IPS-NIHi7 (cell line): ENCODE results near the gene DNPEP.
A peak's percentile ranks its signal among the peaks of the same experiment; 100 is the strongest.
"Not testable (repeated sequence)": the region's sequence is repeated elsewhere in the genome, so short reads cannot be mapped to it uniquely, and the experiment has no call there.

ENCODE experiments used
- DNase-seq: peaks from one replicate; pipeline ENCODE4 v3.0.0; 2012; ENCODE audit warnings: mixed read lengths; ENCODE audit errors: extremely low spot score

Gene DNPEP

GRCh38 chr2:219419331-219420197 is 31.9 kb upstream of the DNPEP start:
- no peak for DNase-seq

DNA sequence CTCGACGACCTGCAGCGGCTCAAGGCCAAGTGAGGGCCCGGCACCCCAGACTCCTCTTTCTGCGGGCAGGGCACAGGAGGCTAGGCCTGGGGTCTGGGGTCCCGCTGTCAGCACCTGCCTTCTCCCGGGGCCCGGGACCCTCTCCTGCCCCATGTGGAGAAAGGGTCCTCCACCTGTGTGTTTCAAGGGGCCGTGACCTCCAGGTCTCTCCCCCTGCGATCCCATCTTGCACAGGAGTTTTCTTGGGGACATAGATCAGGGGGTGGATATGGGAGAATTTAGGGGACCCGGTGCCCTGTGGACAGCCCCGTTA is 31.3 kb upstream of the DNPEP start:
- DNase-seq, result no peak

- no peak for DNase-seq
These were observed 30.7 kb upstream of the DNPEP start, which contains the start of gene DES for GRCh38 chr2:219418155-219419011. TSS of gene DES (plus strand) at chr2:219418377. CDS start at chr2:219418463, 86 bp downstream.

- DNase-seq, result no peak
These were observed 29.7 kb upstream of the DNPEP start for GRCh38 chr2:219417374-219417773.

- no peak for DNase-seq
These were observed 29.2 kb upstream of the DNPEP start for GRCh38 chr2:219416938-219417337.

- peak; percentile 43 for DNase-seq
These were observed 28.5 kb upstream of the DNPEP start for GRCh38 chr2:219416235-219416602.

DNA sequence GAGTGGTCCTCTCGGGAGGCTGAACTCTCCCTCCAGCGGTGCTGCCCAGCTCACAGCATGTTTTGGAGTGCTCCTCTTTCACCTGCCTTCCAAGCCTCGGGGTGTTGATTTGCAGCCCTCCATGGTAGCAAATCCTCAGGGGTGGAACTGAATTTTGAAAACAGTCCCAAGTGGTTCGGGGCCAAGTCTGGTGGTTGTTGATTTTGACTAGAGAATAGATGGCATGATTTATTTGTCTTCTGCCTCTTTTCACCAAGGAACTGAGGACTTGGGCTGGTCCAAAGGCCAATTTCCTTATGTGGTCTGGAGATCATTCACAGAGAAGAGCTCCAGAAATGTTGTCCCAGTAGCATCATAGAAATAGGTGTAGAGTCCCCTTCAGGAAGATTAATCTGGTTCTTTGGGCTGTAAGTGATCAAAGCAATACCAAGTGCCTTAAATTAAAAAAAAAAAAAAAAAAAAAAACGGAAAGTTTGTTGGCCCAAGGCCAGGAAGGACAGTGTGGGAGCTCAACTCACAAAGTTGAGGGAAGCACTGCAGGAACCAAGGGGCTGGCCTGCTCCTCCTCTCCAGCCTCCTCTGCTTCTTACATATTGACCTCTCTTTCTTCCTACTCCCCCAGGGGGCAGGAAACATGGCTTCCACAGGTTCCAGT is 28.0 kb upstream of the DNPEP start:
- no peak for DNase-seq

GRCh38 chr2:219414857-219415256 is 27.1 kb upstream of the DNPEP start:
- no peak for DNase-seq

- no peak for DNase-seq
These were observed 22.7 kb upstream of the DNPEP start for GRCh38 chr2:219410390-219410789.

GRCh38 chr2:219409619-219410018 is 21.9 kb upstream of the DNPEP start:
- DNase-seq, result no peak

- no peak for DNase-seq
These were observed 20.9 kb upstream of the DNPEP start for GRCh38 chr2:219408631-219409030.

DNA sequence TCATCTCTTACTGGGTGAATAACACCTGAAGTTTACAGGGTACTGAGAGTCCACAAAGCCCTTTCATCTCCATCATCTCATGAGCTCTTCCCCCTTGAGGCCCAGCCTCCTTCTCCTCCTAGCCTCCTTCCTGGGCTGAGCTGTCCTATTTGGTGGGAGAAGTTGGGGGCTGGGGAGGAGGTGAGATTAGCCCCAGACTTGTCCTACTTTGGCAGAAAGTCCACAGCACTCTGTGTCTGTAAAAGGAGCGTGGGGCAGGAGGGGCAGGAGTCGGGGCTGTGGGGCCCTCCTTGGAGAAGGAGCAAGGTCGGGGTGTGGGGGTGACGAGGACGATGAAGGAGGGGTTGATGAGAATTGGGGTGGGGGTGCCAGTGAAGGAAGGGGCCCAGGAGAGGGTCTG is 20.5 kb upstream of the DNPEP start:
- DNase-seq, result no peak

DNA sequence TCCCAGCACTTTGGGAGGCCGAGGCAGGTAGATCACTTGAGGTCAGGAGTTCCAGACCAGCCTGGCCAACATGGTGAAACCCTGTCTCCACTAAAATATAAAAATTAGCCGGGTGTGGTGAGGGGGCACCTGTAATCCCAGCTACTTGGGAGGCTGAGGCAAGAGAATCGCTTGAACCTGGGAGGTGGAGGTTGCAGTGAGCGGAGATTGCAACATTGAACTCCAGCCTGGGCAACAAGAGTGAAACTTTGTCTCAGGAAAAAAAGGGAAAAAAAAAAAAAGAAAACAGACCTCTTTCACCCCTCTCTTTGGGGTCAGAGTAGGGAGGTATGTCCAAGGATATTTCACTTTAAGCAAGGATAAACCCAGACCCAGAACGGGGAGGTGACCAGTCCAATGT is 19.6 kb upstream of the DNPEP start:
- DNase-seq, result not testable (repeated sequence)

GRCh38 chr2:219406861-219407230 is 19.1 kb upstream of the DNPEP start:
- DNase-seq, result no peak

GRCh38 chr2:219405958-219406860 is 18.5 kb upstream of the DNPEP start:
- DNase-seq, result no peak

- DNase-seq, result peak; percentile 65
These were observed 17.7 kb upstream of the DNPEP start for GRCh38 chr2:219405451-219405850.

- DNase-seq, result peak; percentile 63
These were observed 17.2 kb upstream of the DNPEP start for GRCh38 chr2:219404954-219405353.

- DNase-seq, result no peak
These were observed 16.7 kb upstream of the DNPEP start for GRCh38 chr2:219404291-219404910.

DNA sequence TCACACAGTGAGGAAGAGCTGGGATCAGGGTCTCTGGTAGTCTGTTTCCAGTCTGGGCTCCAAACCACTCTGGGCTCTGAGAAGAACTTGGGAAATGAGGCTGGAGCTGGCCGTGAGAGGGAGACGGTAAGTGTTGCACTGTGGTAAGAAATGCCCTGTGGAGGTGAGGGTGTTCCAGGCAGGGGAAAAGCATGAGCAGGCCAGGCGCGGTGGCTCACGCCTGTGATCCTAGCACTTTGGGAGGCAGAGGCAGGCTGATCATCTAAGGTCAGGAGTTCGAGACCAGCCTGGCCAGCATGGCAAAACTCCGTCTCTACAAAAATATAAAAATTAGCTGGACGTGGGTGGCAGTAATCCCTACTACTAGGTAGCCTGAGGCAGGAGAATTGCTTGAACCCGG is 16.1 kb upstream of the DNPEP start:
- DNase-seq, result no peak

GRCh38 chr2:219402665-219403515 is 15.2 kb upstream of the DNPEP start:
- DNase-seq, result peak; percentile 86
